HepG2 (cell line): ENCODE data around the gene CCDC57. TPM values are rescaled to one million over a fixed set of nuclear protein-coding genes. Genes with fewer than 3 reads are reported as not detected.

ENCODE experiments used
- CTCF ChIP-seq: sonication (generic); formaldehyde crosslinking; IDR thresholded peaks from 2 replicates; pipeline ENCODE4 v1.5.0; 2020; ENCODE audit warnings: mild to moderate bottlenecking, missing genetic modification reagents, moderate library complexity
- EEA1 ChIP-seq: sonication (generic); formaldehyde crosslinking; IDR thresholded peaks from 2 replicates; pipeline ENCODE4 v1.5.1; 2020; ENCODE audit warnings: mild to moderate bottlenecking, missing genetic modification reagents, borderline replicate concordance
- HOXA5 ChIP-seq: sonication (generic); formaldehyde crosslinking; IDR thresholded peaks from 2 replicates; pipeline ENCODE4 v1.4.0; 2020; ENCODE audit warnings: missing genetic modification reagents
- MYC ChIP-seq: sonication (generic); formaldehyde crosslinking; IDR thresholded peaks from 2 replicates; pipeline ENCODE4 v1.9.0; 2021; ENCODE audit warnings: missing genetic modification reagents, borderline replicate concordance
- SIN3B ChIP-seq: fragments of 150-350 bp; IDR thresholded peaks from 2 replicates; pipeline ENCODE4 v1.6.1; 2014; ENCODE audit warnings: low read length
- SIX1 ChIP-seq: sonication (generic); formaldehyde crosslinking; IDR thresholded peaks from 2 replicates; pipeline ENCODE4 v1.4.0; 2020; ENCODE audit warnings: missing genetic modification reagents, borderline replicate concordance
- TEF ChIP-seq: sonication (generic); formaldehyde crosslinking; IDR thresholded peaks from 2 replicates; pipeline ENCODE4 v1.5.0; 2020; ENCODE audit warnings: missing genetic modification reagents
- ZBTB49 ChIP-seq: sonication (generic); formaldehyde crosslinking; IDR thresholded peaks from 2 replicates; pipeline ENCODE4 v1.4.0; 2020; ENCODE audit warnings: missing genetic modification reagents, borderline replicate concordance
- ZNF737 ChIP-seq: sonication (generic); formaldehyde crosslinking; IDR thresholded peaks from 2 replicates; pipeline ENCODE4 v1.5.0; 2020; ENCODE audit warnings: missing genetic modification reagents, mild to moderate bottlenecking, borderline replicate concordance
- ZNF777 ChIP-seq: sonication (generic); formaldehyde crosslinking; IDR thresholded peaks from 2 replicates; pipeline ENCODE4 v1.4.0; 2020; ENCODE audit warnings: missing genetic modification reagents
- ZSCAN20 ChIP-seq: sonication (generic); formaldehyde crosslinking; IDR thresholded peaks from 2 replicates; pipeline ENCODE4 v1.4.0; 2020; ENCODE audit warnings: missing genetic modification reagents, mild to moderate bottlenecking, borderline replicate concordance
- polyA plus RNA-seq, 8 experiments: library from polyadenylated mRNA; depleted of rRNA in 3 of 8; stranded (reverse) in 7 of 8; unstranded in 1 of 8; fragments of >200 nt; fragmentation: Illumina TruSeq in 4 of 8; extraction: Trizol in 4 of 8; gene quantifications; 2 replicates each; pipeline versions ENCODE4 v1.2.1 to v1.2.3, GENCODE V29; 2011 to 2016; ENCODE audit warnings: low read depth in 4 of 8, missing spikeins in 1 of 8, mixed read lengths in 1 of 8; ENCODE audit not compliant: insufficient read depth in 1 of 8
- total RNA-seq, 5 experiments: library from RNA; depleted of rRNA; stranded (reverse); fragments of >200 nt; fragmentation: Illumina TruSeq; extraction: Trizol; gene quantifications; 2 replicates each; pipeline ENCODE4 v1.2.3, GENCODE V29; 2016; ENCODE audit warnings: low read depth in 1 of 5

The CCDC57 gene
- total and polyA plus RNA-seq, 2 of the 13 experiments (the other 11 are each of a cell fraction or from before 2014, with no cell fraction given) = 59.3 to 59.9 TPM

GRCh38 chr17:82098169-82098938 is 114.3 kb downstream of the CCDC57 start, which contains the start of gene FASN (continued):
- TF ChIP-seq ZNF737 (CRISPR knock-in tag) = no peak
- TF ChIP-seq ZSCAN20 = peak; percentile 93; the same call in 1 of the 2 replicates
- no peak for TF ChIP-seq ZBTB49 (CRISPR knock-in tag)
- TF ChIP-seq HOXA5 = peak; percentile 82; the same call in 1 of the 2 replicates
- no peak for TF ChIP-seq SIN3B
- TF ChIP-seq MYC (CRISPR knock-in tag) = peak; percentile 96
- TF ChIP-seq EEA1 (CRISPR knock-in tag) = 0 out of 2 replicates have a peak, but pooled peaks have one; percentile 5
- TF ChIP-seq ZNF777 (CRISPR knock-in tag) = peak; percentile 93
- TF ChIP-seq CTCF = peak; percentile 84
- TF ChIP-seq SIX1 (CRISPR knock-in tag) = 0 out of 2 replicates have a peak, but pooled peaks have one; percentile 11
- peak; percentile 67; the same call in 1 of the 2 replicates for TF ChIP-seq TEF (CRISPR knock-in tag)
